Measurements from ENCODE around the gene DNAL4.

DNAL4 gene

DNA sequence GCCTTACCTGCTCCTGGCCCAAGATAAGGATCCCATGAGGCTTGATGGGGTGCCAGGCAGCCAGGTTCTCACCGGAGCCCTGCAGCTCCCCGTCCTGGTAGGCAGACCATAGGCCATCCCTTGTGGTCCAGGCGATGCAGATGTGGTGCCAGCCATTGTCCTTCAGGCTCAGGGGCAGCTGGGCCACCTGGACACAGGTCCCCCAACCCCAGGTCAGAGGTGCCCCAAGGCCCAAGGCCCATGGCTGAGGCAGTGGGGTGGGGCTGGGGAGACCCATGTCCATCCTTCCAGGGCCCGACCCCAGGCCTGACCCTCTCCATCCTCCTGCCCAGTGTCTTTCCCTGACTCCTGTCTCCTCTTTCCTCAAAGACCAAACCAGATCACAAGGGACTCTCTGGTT is 29.1 kb upstream of the DNAL4 start:
- no peaks in the 10 kb centered on the region for H3K4me1 ChIP-seq (ENCODE audit: low read depth, poor library complexity, severe bottlenecking)
- H3K4me2 ChIP-seq, result no peak overlapping the region
- H3K4me3 ChIP-seq (IDR thresholded peaks at IDR 0.05; ENCODE audit: insufficient read depth, low read depth, low read length), result no peak overlapping the region
- no peak overlapping the region for H3K9ac ChIP-seq
- H3K27ac ChIP-seq, result no peak overlapping the region
- H3K79me2 ChIP-seq (ENCODE audit: insufficient read depth, low read depth), result no peaks in the 10 kb centered on the region
- H2AFZ ChIP-seq (ENCODE audit: low read depth), result no peak overlapping the region
- TF ChIP-seq, protein P1, sequence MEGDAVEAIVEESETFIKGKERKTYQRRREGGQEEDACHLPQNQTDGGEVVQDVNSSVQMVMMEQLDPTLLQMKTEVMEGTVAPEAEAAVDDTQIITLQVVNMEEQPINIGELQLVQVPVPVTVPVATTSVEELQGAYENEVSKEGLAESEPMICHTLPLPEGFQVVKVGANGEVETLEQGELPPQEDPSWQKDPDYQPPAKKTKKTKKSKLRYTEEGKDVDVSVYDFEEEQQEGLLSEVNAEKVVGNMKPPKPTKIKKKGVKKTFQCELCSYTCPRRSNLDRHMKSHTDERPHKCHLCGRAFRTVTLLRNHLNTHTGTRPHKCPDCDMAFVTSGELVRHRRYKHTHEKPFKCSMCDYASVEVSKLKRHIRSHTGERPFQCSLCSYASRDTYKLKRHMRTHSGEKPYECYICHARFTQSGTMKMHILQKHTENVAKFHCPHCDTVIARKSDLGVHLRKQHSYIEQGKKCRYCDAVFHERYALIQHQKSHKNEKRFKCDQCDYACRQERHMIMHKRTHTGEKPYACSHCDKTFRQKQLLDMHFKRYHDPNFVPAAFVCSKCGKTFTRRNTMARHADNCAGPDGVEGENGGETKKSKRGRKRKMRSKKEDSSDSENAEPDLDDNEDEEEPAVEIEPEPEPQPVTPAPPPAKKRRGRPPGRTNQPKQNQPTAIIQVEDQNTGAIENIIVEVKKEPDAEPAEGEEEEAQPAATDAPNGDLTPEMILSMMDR (conservative IDR thresholded peaks at IDR 0.05; ENCODE audit: low read depth, low read length), result no peak
- H3K36me3 ChIP-seq (ENCODE audit: insufficient read depth), result no peaks in the 10 kb centered on the region
- H4K20me1 ChIP-seq (ENCODE audit: insufficient read depth), result no peaks in the 10 kb centered on the region
- H3K27me3 ChIP-seq (ENCODE audit: insufficient read depth, low read depth), result peaks cover 57% of the 10 kb centered on the region

DNA sequence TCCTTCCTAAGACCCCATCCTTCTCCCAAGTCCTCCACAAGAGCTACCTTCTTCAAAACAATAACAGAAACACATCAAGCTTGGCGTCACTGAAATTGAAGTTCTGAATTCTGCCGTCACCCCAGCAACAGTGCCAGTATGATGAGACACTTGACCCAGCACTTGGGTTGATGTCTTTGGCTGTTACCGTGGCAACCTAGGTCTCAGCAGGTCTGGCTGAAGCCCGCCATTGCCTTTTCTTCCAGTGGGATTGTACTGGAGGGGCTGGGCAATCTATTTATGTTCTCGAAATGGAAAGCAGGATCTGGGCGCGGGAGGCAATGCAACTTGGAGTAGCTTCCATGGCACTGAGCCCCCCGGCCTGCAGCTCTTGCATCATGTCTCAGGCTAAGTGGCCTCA is 26.1 kb upstream of the DNAL4 start:
- TF ChIP-seq, protein P1 (conservative IDR thresholded peaks at IDR 0.05; ENCODE audit: low read depth, low read length), result no peak

DNA sequence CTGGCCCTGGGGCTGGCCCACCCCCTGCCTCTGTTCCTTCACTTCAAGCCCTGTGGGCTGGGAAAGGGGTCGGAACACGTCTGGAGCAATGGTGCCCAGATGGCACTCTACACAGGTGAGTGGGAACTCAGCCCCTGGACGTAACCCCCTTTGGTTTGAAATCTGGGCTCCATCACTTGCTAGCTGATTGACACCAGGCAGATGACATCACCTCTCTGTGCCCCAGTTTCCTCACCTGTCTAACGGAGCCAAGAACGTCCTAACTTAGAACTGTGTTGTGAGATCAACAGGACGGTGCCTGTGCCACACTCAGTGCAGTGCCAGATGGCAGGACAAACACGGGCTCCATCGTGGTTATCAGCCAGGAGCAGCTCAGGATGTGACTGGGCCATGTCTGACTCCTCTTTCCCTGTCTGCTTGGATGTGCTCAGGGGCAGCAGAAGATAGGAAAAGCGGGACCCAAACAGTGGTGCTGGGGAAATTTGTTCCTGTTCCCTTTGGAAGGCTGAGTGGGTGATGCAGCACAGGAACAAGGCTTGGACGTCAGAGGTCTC is 25.5 kb upstream of the DNAL4 start:
- TF ChIP-seq, protein P1 (conservative IDR thresholded peaks at IDR 0.05; ENCODE audit: low read depth, low read length), result no peak
- Histone ChIP-seq H4K20me1 (ENCODE audit: insufficient read depth) (no peaks in the 10 kb centered on the region), H2AFZ (ENCODE audit: low read depth) (no peak overlapping the region), H3K79me2 (ENCODE audit: insufficient read depth, low read depth) (no peaks in the 10 kb centered on the region), H3K9ac (no peak overlapping the region), H3K36me3 (ENCODE audit: insufficient read depth) (no peaks in the 10 kb centered on the region), H3K4me2 (no peak overlapping the region), H3K4me1 (ENCODE audit: low read depth, poor library complexity, severe bottlenecking) (no peaks in the 10 kb centered on the region), H3K27ac (no peak overlapping the region), H3K27me3 (ENCODE audit: insufficient read depth, low read depth) (peaks cover 64% of the 10 kb centered on the region), H3K4me3 (IDR thresholded peaks at IDR 0.05; ENCODE audit: insufficient read depth, low read depth, low read length) (no peak overlapping the region)

More for the DNA sequence above, 26.1 kb upstream of the DNAL4 start:
- Histone ChIP-seq H3K79me2 (ENCODE audit: insufficient read depth, low read depth) (no peaks in the 10 kb centered on the region), H3K4me1 (ENCODE audit: low read depth, poor library complexity, severe bottlenecking) (no peaks in the 10 kb centered on the region), H2AFZ (ENCODE audit: low read depth) (no peak overlapping the region), H3K36me3 (ENCODE audit: insufficient read depth) (no peaks in the 10 kb centered on the region), H4K20me1 (ENCODE audit: insufficient read depth) (no peaks in the 10 kb centered on the region), H3K4me2 (no peak overlapping the region), H3K27ac (no peak overlapping the region), H3K4me3 (IDR thresholded peaks at IDR 0.05; ENCODE audit: insufficient read depth, low read depth, low read length) (no peak overlapping the region), H3K9ac (no peak overlapping the region), H3K27me3 (ENCODE audit: insufficient read depth, low read depth) (peaks cover 59% of the 10 kb centered on the region)

DNA sequence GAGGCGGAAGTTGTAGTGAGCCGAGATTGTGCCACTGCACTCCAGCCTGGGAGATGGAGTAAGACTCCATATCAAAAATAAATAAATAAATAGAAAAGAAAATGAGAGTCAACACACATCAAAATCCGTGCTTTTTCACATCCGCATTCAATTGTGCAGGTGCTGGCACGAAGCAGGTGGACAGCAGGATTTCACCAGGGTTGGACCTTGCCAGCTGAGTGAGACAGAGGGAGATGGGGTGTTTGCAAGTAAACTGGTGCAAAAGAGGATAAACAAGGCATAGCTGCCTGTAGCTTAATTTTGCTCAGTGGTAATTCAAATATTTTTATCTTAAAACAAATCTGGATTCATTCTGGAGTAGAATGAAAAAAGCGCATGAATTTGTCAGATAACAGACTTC is 23.3 kb upstream of the DNAL4 start:
- H3K36me3 ChIP-seq (ENCODE audit: insufficient read depth), result no peaks in the 10 kb centered on the region
- H3K79me2 ChIP-seq (ENCODE audit: insufficient read depth, low read depth), result no peaks in the 10 kb centered on the region
- no peak overlapping the region for H3K4me3 ChIP-seq (IDR thresholded peaks at IDR 0.05; ENCODE audit: insufficient read depth, low read depth, low read length)
- H4K20me1 ChIP-seq (ENCODE audit: insufficient read depth), result no peaks in the 10 kb centered on the region
- no peaks in the 10 kb centered on the region for H3K4me1 ChIP-seq (ENCODE audit: low read depth, poor library complexity, severe bottlenecking)
- peaks cover 80% of the 10 kb centered on the region for H3K27me3 ChIP-seq (ENCODE audit: insufficient read depth, low read depth)
- TF ChIP-seq, protein P1 (conservative IDR thresholded peaks at IDR 0.05; ENCODE audit: low read depth, low read length), result no peak
- H2AFZ ChIP-seq (ENCODE audit: low read depth), result no peak overlapping the region
- H3K4me2 ChIP-seq, result no peak overlapping the region
- H3K9ac ChIP-seq, result no peak overlapping the region
- no peak overlapping the region for H3K27ac ChIP-seq
